ENCODE measurements around the gene POU4F3.
A peak's percentile ranks its signal among the peaks of the same experiment; 100 is the strongest.

The POU4F3 gene

DNA sequence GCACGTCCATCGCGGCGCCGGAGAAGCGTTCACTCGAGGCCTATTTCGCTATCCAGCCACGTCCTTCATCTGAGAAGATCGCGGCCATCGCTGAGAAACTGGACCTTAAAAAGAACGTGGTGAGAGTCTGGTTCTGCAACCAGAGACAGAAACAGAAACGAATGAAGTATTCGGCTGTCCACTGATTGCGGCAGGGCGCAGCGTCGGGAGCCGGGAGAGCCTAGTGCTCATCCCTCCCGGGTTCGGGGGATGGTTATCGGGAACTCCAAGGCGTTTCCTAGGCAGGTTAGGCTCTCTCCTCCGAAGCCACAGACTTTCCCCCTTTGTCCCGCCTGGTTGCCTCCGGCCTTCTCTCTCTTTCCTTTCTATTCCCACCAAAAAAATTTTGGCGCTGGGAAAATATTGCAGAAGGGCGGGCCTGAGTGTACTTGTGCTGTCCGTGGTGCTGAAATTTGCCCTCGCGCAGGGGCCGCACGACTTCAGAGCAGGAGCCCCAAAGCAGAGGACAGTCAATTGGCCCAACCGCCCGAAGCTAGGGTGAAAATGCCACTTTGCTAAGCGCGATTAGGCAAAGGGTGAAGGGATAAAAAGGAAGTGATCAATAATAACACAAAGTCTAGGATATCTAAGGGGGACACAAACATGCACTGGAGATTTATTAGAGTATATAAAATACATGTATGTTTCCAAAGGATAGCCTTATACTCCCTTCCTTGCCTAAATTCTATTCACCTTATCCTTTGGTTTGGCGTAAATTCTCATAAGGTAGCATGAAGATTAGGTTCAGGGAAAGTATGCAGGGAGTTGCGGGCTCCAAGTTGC lies 1.8 kb downstream of the POU4F3 start:
- DNase-seq, result peak in 1 of 2 donors; percentile 61
- Histone ChIP-seq H3K27ac (no peak overlapping the region), H3K9me3 (no peaks in the 10 kb centered on the region), H3K36me3 (no peaks in the 10 kb centered on the region), H3K27me3 (peaks cover 4 to 99% of the 10 kb centered on the region in 2 donors), H3K4me1 (peaks cover 0 to 37% (median 22%) of the 10 kb centered on the region in 4 donors), H3K4me3 (peak overlapping the region in 1 of 2 donors; percentile 37)
- intact Hi-C loops (cut with DNase I; ENCODE audit: low total_unique reads), result no loop called here
- TF ChIP-seq, protein P1, sequence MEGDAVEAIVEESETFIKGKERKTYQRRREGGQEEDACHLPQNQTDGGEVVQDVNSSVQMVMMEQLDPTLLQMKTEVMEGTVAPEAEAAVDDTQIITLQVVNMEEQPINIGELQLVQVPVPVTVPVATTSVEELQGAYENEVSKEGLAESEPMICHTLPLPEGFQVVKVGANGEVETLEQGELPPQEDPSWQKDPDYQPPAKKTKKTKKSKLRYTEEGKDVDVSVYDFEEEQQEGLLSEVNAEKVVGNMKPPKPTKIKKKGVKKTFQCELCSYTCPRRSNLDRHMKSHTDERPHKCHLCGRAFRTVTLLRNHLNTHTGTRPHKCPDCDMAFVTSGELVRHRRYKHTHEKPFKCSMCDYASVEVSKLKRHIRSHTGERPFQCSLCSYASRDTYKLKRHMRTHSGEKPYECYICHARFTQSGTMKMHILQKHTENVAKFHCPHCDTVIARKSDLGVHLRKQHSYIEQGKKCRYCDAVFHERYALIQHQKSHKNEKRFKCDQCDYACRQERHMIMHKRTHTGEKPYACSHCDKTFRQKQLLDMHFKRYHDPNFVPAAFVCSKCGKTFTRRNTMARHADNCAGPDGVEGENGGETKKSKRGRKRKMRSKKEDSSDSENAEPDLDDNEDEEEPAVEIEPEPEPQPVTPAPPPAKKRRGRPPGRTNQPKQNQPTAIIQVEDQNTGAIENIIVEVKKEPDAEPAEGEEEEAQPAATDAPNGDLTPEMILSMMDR (IDR thresholded peaks at IDR 0.05), result no peak

DNA sequence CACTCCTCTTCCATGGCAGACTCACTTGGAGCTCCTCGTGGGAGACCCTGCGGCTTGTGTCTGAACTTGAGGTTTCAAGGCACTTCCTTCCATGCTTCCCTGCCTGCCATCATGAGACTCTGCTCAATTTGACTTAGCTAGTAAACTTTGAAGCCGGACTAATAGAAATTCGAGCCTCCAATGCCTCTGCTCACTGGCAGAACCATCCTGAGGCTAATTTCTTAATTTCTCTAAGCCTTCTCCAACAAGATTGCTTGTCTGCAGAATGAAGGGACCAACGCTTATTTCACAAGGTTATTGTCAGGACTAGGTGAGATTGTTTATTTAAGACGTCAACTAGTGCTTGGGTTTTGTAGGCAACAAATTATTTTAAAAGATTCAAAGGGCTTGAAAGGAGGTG lies 3.2 kb downstream of the POU4F3 start:
- H3K4me1 ChIP-seq, result peaks cover 0 to 43% (median 25%) of the 10 kb centered on the region in 4 donors
- no peaks in the 10 kb centered on the region for H3K36me3 ChIP-seq
- intact Hi-C loops (cut with DNase I; ENCODE audit: low total_unique reads), result no loop called here
- TF ChIP-seq, protein P1 (IDR thresholded peaks at IDR 0.05), result no peak
- H3K4me3 ChIP-seq, result no peak overlapping the region
- peaks cover 4 to 98% of the 10 kb centered on the region in 2 donors for H3K27me3 ChIP-seq
- DNase-seq, result no peak
- no peaks in the 10 kb centered on the region for H3K9me3 ChIP-seq
- no peak overlapping the region for H3K27ac ChIP-seq

DNA sequence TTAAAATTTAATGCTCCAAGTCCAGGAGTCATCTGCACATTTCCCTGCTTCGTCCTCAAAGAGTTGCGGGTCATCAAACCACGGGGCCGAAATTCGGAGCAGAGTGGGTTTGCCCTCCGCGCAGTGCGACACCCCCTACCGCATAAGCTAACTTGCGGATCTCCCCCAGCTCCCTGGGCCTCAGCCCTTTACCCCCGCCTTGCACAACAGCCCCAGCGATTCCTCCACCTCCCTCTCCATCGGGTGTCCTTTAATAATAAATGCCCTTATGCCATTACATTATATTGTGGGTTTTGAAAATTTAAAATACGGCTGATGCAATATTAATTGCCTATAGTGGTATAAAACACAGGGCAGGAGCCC lies 3.9 kb downstream of the POU4F3 start:
- TF ChIP-seq, protein P1 (IDR thresholded peaks at IDR 0.05), result no peak
- DNase-seq, result no peak
- H3K4me1 ChIP-seq, result peaks cover 0 to 43% (median 25%) of the 10 kb centered on the region in 4 donors
- H3K27me3 ChIP-seq, result peaks cover 4 to 91% of the 10 kb centered on the region in 2 donors
- H3K9me3 ChIP-seq, result no peaks in the 10 kb centered on the region
- no peak overlapping the region for H3K27ac ChIP-seq
- no peak overlapping the region for H3K4me3 ChIP-seq
- intact Hi-C loops (cut with DNase I; ENCODE audit: low total_unique reads), result no loop called here
- H3K36me3 ChIP-seq, result no peaks in the 10 kb centered on the region

DNA sequence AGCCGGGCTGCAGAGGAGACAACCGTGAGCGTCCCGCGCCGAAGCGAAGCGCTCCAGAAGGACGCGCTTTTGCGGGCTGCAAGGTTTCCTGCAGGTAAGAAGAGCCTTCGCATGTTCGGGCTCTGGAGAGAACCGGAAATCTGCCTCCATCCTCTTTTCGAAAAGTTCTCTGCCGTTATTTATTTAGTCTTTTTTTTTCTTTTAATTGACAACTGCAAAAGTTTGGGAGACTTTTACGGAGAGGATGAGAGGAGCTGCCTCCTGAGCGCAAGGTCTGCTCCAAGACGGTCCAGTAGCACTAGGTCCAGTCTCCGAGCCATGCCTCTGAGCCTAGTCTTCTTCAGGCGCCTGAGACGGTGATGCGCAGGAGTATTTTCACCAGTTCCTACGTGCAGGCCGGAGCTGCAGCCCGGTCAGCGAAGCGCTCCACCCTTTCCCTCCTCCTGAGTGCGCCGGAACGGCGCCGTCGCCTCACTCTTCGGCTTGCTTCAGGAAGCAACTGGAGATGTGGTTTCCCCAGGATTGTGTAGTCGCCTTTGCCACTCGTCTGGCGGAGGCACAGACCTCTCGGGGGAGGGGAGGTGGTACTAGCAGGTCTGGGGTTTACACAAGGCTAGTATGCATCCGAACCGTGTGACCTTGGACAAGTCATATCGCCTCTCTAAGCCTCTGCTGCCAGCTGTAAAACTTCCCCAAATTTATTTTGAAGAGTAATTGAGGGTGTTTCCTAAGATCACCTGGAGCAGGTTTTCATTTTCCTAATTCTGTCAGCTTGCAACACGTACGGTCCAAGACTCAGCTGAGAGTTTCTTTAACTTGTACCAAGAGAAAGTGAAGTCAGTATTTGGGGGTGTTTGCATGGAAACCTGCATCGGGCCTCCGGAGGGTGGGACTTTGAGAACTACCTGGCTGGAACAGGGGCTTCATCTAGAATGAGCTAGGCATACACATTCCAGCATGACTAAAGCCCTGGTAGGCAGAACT lies 4.5 kb downstream of the POU4F3 start:
- Histone ChIP-seq H3K36me3 (no peaks in the 10 kb centered on the region), H3K4me1 (peaks cover 0 to 43% (median 24%) of the 10 kb centered on the region in 4 donors), H3K27me3 (peaks cover 4 to 84% of the 10 kb centered on the region in 2 donors), H3K9me3 (no peaks in the 10 kb centered on the region), H3K4me3 (no peak overlapping the region), H3K27ac (no peak overlapping the region)
- intact Hi-C loops (cut with DNase I; ENCODE audit: low total_unique reads), result no loop called here
- TF ChIP-seq, protein P1 (IDR thresholded peaks at IDR 0.05), result no peak
- no peak for DNase-seq

DNA sequence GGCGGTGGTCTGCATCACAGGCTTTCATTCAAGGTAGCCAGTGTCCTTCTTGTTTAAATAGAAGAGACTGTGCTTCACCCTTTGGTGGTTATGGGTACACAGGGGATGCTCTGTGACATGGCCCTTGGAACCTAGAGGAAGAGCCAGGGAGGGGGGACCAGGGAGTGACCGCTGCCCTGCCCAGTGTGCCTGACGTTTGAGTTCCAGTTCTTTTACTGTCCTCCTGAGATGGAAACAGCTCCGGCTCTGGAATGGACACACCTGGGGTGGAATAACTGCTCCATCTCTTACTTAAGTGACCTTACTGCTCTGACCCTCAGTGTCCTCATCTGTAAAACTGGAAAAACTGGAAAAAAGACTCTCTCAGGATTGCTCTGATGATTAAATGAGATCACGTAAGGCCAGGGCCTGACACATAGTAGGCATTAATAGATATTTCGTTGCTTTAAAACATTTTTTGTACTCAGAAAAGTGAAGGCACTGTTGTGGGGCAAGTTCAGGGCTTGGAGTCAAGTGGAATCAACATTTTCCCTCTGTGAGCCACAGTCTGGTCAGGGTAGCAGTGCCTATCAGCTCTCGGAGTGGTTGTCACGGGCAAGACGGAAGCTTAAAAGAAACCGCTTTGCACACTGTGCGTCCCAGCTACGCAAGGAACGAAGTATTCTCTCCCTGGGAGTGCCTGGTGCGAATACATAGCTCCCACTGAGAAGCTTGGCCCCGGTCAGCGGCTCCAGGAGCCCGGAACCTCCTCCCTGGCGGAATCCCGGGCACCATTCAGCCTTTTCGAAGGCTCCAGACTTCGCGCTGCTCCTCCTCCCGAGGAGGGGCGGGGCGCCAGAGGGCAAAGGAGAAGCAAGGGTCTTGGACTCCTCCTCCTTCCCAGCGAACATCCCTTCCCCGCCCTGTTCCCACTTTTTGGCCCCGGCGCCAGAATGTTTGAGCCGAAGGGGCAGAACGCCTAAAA lies 5.8 kb downstream of the POU4F3 start:
- no peak for DNase-seq
- intact Hi-C loops (cut with DNase I; ENCODE audit: low total_unique reads), result no loop called here
- peak overlapping the region in 1 of 2 donors; percentile 1 for H3K4me3 ChIP-seq
- H3K4me1 ChIP-seq, result peaks cover 0 to 30% (median 18%) of the 10 kb centered on the region in 4 donors
- H3K27me3 ChIP-seq, result peaks cover 4 to 77% of the 10 kb centered on the region in 2 donors
- no peaks in the 10 kb centered on the region for H3K36me3 ChIP-seq
- no peak overlapping the region for H3K27ac ChIP-seq
- TF ChIP-seq, protein P1 (IDR thresholded peaks at IDR 0.05), result no peak
- no peaks in the 10 kb centered on the region for H3K9me3 ChIP-seq

All from tibial artery (tissue), 4 donors.